ENCODE data around the gene ACSF3.

The ACSF3 gene

DNA sequence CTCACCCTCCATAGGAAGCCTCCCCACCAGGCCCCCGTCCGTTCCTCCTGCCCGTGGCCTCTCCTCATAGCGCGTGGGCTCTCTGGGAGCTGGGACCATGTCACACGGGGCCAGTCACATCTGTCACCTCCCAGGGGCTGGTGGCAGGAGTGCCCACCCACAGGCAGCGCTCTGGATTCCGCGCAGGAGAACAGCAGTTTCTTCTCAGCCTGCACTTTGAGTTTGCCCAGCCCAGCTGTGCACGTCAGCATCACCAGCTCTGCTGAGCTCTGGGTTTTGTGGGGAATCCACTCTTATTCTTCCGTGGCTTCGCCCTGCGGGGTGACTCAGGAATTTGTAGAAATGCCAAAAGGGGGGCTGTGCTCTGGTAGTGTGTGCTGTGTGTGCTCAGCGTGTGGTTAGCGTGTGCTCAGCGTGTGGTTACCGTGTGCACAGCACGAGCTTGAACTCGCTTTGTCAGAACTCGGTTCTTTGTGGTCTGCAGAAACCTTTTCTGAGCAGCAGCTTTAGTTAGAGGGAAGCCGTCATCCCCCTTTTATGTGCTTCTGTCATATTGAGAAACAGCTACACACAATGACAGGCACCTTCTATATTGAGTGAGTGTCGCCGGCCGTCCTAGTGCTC, 3.2 kb downstream of the ACSF3 start:
- no peak for DNase-seq

DNA sequence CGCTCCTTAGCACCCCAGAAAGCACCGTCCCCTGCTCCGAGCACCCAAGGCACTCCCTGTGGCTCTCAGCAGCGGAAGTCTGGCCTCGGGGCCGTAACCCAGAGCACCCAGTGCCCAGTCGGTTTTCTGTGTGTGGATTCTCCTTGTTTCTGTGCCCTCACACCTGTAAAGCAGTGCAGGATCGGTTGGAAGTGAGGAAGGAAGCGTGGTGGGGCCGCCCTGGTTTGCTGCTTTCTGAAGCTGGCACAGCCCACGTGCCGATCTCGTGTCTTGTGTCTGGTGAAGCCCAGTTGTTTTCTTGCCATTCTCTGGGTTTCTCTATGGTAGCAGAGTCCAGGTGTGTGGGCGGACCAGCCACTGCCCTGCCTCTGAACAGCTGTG, 3.7 kb downstream of the ACSF3 start:
- no peak for DNase-seq

DNA sequence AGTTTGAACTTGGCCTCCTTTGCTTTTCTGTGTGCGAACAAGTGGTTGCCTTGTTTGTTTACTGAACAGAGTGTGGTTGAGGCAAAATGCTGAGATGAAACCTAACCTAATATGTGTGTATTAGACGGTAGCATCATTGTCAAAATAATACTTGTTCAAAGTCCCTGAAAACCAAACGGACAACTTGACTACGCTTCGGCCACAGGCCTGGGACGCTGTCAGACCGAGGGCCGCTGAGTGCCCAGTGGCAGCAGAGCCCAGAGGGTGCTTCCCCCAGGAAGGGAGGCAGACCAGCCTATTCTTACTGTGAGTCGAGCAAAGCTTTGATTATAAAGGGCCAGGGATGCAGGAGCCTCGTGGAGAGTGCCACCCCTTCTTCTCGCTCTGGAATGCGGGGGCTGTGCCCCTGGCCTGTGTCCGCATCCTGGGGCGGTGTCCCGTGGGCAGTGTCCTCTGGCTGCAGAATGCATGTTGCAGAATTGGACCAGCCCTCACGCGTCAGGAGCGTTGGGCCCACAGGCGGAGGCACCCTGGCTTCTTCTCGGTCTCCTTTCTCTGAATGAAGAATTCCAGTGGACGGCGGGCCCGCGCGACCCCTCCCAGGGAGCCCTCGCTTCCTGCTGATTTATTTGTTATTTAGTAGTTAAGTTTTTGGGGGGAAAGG, 5.2 kb downstream of the ACSF3 start:
- no peak for DNase-seq

DNA sequence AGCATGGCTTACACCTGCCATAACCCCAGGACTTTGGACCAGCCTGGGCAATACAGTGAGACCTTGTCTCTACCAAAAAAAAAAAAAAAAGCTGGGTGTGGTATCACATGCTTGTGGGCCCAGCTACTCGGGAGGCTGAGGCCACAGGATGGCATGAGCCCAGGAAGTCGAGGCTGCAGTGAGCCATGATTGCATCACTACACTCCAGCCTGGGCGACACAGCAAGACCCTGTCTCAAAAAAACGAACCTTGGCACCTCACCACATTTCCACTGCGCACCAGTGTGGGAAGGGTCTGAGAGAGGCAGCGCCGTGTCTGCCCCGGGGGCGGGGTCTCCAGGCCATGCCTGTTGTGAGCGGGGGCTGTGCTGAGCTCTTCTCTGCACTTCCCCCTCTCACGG, 6.3 kb downstream of the ACSF3 start:
- DNase-seq: no peak

DNA sequence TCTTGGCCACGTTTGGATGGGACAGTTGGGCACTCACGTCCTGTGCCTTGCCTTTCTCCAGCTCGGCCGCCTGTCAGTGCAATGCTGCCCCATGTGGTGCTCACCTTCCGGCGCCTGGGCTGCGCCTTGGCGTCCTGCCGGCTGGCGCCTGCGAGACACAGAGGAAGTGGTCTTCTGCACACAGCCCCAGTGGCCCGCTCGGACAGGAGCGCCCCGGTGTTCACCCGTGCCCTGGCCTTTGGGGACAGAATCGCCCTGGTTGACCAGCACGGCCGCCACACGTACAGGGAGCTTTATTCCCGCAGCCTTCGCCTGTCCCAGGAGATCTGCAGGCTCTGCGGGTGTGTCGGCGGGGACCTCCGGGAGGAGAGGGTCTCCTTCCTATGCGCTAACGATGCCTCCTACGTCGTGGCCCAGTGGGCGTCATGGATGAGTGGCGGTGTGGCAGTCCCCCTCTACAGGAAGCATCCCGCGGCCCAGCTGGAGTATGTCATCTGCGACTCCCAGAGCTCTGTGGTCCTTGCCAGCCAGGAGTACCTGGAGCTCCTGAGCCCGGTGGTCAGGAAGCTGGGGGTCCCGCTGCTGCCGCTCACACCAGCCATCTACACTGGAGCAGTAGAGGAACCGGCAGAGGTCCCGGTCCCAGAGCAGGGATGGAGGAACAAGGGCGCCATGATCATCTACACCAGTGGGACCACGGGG, 7.1 kb downstream of the ACSF3 start:
- no peak for DNase-seq

DNA sequence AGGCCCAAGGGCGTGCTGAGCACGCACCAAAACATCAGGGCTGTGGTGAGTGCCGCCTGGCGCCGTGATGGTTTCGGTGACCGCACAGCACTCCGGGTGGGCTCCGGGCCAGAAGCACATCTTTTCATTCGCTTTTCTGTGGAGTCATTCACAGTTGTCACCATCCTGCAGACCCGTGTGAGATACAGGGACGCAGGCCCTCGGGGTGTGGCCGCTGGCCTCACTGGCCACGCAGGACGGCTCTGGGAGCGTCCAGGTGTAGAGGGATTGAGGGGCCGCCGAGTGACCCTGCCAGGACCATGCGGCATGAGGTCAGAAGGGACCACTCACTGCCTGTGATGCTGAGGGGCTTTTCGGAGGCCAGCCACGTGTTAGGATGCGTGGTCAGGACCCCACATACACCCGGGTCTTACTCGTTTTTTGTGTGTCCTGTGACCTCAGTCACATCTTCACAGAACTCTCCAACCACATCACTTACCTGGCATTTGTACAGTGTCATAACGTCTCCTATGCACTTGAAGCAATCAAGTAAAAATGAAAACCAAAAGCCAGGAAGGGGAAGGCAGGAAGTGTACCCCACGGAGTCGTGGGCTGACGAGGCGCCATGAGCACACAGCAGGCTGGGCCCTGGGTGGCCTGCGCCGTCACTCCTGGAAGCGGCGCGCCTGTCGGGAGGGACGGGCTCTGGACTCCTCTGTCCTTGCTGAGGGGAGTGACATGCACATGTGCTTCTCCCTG, 7.8 kb downstream of the ACSF3 start:
- DNase-seq: no peak

DNA sequence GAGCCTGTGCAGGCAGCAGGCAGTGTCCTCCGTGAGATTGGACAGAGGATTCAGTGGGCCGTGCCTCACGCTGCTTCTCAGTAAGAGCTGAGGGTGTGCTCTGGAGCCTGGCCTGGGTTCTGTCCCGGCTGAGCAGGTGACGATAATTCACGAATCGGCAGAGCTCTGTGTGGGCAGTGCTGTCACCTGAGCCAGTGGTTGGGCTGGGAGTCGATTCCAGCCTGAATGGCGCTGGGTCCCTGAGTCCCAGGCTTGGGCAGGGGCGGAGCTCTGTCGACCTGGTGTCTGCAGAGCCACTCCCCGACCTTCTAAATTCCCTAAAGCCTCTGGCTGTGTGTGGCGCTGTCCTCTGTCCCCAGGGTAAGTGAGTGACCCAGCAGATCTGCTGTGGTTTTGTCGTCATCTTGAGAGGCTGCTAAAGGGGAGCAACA, 8.4 kb downstream of the ACSF3 start:
- DNase-seq: no peak

DNA sequence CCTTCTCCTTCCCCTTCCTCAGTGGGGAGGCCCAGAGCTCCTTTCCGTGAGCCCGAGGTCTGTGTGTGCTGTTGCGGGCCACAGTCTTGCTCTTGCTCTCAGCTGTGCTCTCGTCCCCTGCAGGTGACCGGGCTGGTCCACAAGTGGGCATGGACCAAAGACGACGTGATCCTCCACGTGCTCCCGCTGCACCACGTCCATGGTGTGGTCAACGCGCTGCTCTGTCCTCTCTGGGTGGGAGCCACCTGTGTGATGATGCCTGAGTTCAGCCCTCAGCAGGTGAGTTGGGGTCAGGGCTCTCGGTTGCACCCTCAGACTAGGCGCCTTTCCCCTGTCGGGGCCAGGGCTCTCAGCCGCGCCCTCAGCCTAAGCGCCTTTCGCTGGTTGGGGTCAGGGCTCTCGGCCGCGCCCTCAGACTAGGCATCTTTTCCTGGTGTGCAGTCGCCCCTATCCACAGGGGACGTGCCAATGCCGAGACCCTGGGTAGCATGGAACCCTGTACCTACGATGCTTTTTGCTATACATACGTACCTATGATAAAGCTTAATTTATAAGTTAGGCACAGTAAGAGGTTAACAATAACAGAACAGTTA, 8.9 kb downstream of the ACSF3 start:
- no peak for DNase-seq

DNA sequence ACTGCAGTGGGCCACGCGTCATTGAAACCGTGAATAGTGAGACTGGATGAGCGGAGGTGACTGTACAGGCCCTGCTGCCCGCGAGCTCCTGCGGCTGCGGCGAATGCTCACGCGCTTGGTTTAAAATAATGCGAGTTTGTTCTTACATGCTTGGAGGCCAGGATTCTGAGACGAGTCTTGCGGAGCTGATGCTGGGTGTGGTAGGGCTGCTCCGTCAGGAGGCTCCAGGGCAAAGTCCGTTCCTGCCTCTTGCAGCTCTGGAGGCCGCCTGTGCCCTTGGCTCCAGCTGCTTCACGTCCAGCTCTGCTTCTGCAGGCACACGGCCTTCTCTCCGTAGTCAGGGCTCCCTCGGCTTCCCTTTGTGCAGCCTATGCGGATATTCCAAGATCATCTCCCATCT, 9.5 kb downstream of the ACSF3 start:
- no peak for DNase-seq

DNA sequence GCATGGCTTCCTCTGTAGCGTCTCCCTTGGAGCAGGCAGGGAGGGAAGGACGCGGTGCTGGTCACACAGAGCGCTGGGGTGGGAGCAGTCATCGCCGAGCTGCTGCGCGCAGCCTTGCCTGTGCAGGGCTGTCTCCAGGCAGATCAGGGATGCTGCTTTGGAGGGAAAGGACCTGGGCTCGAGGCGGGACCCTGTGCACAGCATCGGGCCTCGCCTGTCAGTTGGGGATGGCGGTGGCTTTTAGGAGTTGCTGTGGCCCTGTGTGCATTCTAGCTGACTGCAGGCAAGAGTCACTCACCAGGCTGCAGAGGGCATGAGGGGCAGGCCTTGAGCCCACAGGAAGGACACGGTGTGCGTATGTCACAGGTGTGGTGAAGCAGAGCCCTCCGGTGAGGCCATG, 10.1 kb downstream of the ACSF3 start:
- DNase-seq: no peak

DNA sequence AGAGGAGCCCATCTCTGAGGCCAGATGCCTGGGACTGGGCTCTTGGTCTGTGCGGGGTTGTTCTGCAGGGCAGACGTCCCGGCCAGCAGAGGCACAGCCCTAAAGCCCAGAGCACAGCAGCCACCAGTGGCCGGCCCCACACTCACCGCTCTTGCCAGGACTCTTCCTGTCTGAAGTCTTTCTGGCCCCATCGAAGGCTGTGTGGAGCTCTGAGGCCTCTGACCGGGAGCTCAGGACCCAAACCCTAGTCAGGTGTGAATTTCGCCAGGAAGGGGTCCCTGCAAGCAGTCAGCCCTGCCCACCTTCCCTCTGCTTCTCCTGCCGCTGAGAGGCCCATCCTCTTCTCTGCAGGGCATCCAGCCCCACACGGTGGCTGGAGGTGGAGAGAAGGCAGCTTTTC, 10.7 kb downstream of the ACSF3 start:
- DNase-seq: no peak

DNA sequence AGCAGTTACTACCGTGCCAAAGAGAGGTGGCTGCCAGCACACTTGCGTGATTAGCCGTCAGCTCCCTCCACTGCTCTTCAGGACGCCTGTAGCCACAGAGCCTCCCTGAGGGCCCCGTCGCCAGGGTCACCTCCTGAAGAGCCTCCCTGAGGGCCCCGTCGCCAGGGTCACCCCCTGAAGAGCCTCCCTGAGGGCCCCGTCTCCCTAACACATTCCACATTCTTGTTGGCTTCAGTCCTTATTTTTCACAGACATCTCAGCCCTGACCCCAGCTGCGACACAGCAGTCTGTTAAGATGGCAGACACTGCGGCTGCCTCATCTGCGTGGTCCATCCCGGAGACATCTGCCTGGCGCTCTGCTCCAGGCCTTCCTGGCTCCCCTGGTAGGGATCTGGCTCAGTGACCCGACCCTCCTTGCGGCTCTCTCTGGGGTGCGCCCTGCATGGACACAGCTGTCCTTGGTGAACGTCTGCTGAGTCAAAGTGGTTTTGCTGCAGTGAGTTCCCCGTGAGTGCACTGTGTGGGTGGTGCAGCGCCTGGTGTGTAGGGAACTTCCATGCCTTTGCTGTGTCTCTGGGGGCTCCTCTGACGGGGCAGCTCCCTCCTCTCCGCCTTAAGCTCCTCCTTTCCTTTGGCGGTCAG, 11.4 kb downstream of the ACSF3 start:
- no peak for DNase-seq

DNA sequence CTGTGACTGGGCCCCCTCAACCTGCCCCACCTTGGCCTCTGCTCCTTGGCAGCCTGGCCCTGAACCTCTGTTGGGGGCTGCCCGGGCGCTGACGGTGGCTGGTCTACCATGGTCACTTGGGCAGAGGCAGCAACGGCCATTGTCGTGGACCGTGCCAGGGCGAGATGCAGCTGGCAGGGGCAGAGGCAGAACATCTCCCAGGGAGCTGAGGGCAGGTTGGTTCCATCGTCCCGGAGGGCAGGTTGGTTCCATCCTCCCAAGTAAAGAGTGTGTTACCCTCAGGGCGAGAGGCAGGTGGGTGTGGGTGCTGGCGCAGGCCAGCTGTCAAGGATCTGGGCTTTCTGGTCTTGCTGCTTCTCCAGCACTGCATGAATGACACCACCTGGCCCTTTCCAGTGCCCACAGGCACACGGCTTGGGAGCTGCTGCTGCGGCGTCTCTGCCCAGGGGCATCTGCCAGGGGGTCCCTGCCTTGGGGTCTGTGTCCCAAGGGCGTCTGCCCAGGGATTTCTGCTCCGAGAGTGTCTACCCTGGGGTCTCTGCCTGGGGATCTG, 12.0 kb downstream of the ACSF3 start:
- no peak for DNase-seq

DNA sequence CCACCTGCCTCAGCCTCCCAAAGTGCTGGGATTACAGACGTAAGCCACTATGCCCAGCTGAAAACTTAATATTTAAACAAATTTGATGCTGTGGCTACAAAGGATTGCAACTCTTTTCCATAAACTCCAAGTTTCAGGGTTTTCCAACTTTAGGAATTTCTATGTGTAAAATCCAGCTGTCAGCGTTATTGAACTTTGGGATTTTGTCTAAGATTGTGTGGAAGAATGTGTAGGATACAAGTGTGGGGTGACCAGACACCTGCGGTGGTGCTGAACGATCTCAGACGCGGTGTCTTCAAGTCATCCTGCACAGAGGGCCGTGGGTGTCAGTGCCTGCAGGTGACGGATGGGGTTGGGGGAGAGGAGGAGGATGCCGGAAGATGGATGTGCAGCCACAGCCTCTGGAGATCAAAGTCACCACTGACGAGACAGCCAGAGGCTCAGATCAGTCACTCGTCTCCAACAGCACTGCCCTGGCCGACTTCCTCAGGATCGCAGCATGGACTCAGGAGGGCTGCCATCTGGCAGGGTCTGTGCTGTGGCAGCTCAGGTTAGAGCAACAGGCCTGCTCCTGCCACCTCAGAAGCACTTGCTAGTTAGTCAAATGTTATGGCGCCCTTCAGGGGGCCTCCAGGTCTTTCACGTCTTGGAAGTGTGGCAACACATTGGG, 13.0 kb downstream of the ACSF3 start:
- no peak for DNase-seq

DNA sequence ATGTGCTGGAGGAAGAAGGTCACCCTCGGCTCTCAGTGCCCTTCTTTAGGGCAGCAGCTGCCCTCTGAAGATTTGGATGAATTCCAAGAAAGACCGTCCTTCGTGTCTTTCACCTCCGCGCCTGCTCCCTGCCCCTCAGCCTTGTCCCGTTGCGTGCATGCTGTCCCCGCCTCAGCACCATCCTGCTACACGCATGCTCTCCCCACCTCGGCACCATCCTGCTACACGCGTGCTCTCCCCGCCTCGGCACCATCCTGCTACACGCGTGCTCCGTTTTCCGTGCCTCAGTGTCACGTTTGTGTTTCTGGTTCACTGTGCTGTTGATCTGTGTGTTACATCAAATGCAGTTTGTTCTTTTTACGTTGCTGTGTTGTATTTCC, 13.5 kb downstream of the ACSF3 start:
- no peak for DNase-seq

DNA sequence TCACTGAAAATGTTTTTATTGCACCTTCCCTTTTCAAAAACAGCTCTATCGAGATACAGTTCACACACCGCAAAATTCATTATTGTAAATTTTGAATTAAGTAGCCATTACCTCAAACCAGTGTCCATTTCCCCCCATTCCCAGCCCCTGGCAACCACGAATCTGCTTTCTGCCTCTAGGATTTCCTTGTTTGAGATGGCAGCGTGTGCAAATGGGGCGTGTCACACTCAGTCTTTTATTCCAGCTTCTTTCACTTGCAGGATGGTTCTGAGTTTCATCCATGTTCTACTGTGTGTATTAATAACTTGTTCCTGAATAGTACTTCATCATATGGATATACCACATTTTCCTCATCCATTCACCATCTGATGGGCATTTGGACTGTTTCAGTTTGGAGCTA, 14.8 kb downstream of the ACSF3 start:
- DNase-seq: no peak

DNA sequence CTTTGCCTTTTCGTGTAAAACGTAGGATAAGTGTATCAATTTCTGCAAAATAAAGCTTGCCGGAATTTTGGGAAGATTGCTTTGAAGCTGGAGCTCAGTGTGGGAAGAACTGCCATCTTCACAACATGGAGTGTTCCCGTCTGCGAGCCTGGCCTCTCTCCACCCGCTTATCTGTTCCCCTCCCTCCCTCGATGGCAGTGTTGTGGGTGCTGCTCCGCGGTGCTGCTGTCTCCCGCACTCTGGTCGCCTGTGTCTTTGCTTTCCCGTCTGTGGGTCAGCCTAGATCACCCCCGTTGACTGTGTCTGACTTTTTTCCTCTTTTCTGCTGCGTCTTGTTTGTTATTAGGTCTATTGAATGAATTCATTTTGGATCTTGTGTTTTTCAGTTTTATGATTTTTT, 17.0 kb downstream of the ACSF3 start:
- DNase-seq: no peak

DNA sequence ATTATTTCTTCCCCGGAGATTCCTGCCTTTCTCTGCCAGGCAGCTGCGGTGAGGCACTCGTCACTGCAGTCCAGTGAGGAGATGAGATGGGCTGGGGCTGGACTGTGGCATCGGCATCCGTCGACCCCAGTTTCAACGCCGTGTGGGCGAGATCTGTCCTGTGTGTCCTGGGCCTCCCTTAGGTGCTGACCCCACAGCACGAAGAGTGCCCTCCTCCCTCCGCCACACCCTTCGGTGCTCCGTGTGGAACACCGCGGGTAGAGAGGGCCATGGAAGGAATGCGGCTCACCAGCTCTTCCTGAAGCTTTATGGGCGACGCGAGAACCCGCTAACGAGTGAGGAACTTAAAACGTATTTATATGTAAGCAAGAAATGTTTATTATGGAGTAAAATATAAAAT, 17.6 kb downstream of the ACSF3 start:
- DNase-seq: no peak

DNA sequence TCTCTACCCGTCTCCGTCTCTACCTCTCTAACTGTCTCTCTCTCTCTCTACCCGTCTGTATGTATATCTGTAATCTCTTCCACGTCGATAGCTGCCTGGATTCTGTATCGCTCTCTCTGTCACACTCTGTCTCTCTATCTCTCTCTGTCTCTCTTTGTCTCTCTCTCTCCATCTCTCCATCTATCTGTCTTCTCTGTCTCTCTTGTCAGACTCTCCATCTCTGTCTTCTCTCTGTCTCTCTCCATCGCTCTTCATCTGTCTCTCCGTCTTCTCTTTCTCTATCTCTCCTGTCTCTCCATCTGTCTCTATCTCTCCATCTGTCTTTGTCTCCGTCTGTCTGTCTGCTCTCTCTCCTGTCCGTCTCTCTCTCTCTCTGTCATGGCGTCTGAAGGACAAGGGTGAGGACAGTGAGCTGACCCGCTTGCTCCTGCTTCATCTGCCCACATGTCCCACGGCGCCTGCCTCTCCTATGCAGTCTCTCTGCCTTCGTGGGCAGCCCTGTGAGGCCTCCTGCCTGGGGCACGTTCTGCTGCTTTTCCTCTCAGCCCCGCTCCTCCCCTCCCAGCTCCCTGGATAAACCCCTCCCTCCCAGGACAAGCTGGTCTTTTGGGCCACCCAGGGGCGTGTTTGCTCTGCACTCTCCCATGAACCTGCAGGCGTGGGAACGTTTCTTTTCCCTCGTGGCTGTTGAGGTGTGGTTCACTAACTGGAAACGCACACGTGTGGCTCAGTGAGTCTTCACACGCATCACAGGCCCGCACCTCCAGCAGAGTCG, 18.9 kb downstream of the ACSF3 start:
- DNase-seq: no peak

DNA sequence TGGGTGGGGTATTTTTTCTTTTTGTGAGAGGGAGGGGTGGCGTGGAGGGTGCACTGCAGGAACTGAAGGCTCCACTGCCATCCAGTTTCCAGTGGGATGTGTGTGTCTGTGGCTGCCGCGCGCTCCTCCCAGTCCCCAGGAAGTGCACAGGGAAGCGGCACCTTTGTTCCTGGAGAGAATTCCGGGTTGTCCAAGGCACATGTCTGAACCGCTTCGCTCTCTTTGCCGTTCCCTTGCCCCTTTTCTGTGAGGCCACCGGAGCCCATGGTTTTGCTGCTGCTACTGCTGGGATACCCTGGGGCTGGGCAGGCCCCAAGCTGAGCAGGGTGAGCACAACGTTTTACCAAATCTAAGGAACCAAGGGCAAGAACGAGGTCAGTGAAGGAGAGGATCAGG, 19.5 kb downstream of the ACSF3 start:
- DNase-seq: no peak

DNA sequence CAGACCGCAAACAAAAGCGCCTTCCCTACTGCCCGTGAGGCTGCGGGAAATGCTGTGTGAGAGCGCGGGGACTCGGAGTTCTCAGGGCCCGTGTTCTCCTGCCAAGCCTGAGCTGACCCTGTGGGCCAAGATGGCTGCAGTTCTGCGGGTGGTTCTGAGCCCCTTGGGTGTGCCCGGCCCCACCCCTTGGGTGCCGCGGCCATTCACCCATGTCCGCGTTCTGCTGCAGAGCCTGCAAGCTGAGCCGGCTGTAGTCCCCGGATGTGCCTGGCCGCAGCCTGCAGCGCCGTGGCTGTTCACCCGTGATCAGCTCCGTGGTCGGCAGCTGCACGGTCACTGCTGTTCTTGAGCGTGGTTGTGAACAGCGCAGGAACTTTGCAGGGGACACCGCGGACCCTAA, 20.0 kb downstream of the ACSF3 start:
- DNase-seq: no peak

Measured in amniotic stem cell (primary cell).